HG02870 (cell line): ENCODE measurements around the gene GTF3C1.

Experiments used
- ATAC-seq: cut with Tn5 transposase; IDR thresholded peaks from one replicate; pipeline ENCODE4 v1.9.1; 2021; ENCODE audit warnings: mild to moderate bottlenecking, moderate library complexity; ENCODE audit not compliant: unreplicated experiment

GTF3C1 gene

DNA sequence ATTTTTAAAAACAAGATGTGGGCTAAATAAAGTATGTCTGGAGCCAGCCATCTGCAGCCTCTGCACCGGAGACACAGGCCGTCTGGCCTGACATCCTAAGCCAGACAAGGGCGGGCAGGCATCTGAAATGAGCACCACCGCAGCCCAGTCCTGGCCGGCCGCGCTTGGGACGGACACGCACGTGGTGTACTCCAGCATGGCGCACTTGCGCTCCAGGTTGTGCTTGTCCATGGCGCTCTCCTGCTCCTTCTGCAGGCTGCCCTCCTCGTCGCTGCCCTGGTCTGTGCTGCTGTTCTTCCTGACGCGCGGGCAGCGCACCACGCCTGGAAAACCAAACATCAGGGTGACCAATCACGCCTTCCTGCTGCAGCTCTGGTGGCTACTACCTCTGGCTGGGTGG lies 60.3 kb downstream of the GTF3C1 start:
- ATAC-seq, result no peak

DNA sequence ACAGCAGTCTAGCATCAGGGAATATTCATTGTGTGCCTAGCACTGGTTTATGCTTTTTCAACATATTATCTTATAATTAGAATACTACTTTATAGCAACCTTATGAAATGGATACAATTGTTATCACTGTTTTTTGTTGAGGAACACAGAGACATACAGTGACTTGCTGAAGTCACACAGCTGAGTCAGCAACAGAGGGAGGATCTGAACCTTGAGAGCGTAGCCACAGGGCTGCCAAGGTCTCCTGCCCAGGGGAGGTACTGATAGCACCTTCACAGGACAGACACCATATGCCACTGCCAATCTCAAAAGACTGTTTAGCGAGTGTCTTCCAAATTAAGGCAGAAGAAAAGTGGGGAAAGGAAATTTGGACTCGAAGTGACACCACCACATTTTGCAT lies 63.0 kb downstream of the GTF3C1 start:
- no peak for ATAC-seq

DNA sequence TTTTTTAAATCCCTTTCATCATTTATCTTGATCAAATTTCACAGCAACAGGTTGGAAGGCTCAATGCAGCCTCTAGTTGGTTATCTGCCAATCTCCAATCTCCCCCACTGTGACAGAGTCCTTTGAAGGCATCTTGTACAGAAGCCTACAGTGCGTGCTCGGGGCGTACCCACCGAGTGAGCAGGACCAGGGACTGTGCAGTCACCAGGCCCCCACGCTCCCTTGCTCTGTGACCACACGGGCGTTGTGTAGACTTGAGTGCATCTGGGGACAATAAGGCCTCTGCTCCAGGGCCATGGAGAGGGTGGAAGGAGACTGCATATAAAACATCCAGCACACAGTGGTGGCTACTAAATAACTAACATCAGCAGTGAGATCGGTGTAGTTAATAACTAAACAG lies 63.4 kb downstream of the GTF3C1 start:
- no peak for ATAC-seq

DNA sequence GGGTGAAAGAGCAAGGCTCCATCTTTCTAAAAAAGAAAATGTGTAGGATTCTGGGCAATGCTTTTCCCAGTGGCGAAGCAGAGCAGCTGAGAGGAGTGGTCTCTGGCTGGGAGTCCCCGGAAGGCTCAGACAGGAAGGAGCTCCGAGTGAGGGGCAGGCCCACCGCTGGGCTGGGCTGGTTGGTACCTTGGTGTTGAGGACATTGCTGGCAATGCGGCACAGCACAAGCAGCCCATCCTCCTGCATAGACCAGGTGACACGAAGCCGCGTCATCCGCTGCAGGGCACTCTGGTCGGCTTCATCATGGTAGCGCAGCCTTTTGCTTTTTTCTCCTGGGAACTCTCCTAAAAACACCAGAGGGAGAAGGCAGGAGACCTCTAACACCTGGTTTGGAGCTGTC lies 63.9 kb downstream of the GTF3C1 start:
- no peak for ATAC-seq

DNA sequence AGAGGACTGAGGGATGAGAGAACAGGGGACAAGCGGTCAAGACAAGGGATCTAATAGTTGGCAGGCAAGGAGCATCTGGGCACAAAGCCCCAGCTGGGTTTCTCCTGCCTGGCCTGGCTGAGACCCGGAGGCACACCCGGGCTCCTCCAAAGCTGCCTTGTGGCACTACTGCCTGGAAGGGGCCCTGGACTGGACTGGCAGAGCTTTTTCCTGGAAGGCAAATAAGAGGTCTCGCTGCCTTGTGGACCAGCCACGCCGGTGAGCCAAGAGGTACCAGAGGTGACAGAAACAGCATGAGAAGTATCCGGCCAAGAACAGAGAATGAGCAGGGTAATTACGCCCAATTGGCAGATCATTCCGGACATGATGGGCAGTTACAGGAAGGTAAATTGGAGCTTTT lies 64.6 kb downstream of the GTF3C1 start:
- no peak for ATAC-seq

DNA sequence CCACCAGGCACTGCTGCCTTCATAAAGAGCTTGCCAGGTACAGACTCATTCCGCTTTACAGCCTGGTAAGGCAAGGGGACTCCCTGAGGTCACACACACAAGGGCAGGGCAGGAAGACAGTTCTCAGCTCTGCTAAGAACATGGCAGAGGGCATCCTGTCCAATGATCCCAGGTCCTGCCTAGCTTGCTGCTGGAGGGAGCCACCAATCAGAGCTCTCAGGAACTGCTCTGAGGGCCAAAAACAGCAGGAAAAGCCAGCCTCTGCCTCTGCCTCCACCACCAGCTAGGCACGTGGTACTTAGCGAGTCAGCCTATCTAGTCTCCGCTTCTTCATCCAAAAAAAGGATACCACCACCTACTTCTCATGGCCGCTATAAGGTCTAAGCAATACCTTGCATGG lies 66.1 kb downstream of the GTF3C1 start:
- ATAC-seq, result no peak

DNA sequence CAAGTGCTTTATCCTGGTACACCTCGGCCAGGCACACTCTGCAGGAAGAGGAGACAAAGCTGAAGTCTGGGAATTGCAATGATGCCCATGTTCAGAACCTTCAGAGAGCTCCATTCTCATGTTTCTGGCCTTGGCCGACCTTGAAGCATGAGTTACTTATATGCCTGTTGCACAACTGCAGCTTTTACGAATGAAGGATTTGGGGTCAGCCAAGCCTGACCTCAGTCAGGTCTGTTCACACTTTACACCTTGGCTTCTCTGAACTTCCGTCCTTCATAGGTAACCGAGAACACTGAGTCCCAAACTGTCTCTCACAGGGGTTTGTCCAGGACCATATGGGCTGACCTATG lies 66.7 kb downstream of the GTF3C1 start:
- no peak for ATAC-seq

DNA sequence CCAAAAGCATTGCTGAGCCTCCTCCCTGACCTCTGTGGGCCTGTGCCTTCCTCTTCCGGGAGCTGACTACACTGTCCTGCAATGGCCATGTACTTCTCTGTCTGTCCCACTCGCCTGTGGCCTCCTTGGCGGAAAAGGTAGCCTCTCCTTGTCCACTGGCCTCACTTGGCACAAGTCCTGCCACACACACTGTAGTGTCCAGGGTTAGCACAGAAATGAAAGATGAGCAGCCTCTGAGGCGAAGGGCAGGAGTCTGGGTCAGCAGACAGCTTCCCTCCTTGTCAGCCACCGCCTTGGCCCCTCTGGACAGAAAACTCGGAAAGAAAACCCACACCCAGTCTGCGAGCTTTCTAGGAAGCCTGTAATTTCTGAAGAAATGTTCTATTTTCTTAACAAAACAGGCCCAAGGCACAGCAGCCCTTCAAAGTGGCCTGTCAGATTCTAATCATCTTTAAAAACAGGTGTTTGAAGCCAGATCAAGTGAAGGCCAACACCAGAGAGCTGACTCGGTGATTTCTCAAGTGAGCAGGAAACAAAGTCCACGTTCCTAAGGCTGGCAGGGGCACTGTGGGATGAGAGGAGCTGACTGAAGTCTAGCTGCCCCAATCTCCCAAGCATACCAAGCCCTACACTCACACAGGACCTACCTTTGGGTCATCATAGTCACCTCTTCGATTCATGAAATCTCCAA lies 67.2 kb downstream of the GTF3C1 start:
- no peak for ATAC-seq

DNA sequence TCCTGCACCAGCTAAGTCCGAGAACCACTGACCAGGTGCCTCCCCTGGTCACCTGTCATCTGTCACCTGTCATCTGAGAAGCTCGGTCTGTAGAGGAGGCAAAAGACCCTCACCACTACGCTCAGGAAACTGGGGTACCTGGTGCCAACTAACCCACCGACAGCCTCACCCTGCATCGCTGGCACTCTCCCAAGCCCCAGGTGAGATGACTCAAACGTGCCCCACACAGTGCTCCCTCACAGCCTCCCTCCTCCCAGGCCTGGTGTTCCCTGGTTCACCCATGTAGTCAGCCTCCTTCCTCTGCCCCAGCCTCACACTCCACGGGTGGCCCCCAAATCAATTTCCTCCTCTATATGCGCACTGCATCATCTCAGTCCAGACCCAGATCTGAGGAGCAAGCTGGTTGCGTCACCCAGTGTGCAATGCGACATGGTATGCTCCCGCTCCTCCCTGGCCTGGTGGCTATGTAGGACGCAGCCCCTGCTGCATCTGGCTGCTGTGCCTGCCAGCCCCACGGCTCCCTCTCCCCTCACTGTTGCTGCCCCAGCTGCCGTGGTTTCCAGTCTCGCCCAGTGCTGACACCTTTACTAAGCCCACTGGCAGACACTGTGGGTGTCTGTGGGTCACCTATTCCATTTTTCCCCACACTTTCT lies 68.3 kb downstream of the GTF3C1 start:
- no peak for ATAC-seq

DNA sequence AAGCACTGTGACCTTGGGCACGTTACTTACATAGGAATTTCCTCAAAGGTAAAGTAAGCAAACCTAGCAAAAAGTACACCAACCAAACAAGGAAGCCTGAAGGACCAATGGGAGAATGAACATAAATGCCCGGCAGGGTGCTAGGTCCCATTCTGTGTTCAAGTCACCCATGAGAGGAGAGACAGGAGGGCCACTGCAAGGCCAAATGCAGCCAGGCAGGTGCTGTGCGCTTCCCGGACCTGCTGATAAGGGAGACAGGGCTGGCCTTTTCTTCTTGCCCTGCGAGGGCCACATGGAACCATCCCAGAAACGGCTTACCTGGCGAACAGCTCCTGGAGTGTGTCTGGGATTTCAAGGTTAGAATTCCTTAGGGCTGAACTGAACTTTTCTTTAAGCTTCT lies 69.0 kb downstream of the GTF3C1 start:
- no peak for ATAC-seq

DNA sequence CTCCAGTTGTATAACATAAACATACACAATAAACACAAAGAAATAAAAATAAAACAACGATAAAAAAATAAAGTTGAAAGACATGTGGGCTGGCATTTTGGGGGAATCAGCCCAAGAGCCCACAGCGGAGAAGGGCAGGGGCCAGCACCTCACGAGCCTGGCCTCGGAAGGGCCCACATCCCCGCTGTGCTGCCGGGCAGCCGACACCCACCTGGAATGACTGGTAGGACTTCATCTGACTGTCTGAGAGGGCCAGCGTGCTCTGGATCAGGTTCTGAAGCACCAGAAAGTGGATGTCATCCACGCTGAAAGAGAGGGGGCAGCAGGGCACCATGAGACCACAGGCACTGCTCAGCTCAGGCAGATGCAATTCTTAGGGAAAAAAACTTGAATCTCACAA lies 73.5 kb downstream of the GTF3C1 start:
- no peak for ATAC-seq

DNA sequence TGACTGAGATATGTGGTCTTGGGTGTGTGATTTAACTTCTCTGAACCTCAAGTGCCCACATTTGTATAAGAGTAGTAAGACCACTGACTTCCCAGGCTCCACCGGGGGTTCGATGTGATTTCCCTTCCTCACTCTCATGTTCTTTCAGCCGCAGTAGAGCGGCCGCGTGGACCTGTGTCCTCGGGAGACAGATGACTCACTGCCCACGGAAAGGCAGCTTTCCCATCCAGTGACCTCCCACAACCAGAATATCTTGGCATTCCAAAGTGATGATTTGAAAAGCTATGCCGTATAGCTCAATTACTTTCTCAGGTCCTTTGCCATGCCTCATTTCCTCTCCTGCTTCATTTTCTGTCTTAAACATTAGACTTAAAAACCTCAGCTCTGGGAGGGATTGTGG lies 74.2 kb downstream of the GTF3C1 start:
- no peak for ATAC-seq

DNA sequence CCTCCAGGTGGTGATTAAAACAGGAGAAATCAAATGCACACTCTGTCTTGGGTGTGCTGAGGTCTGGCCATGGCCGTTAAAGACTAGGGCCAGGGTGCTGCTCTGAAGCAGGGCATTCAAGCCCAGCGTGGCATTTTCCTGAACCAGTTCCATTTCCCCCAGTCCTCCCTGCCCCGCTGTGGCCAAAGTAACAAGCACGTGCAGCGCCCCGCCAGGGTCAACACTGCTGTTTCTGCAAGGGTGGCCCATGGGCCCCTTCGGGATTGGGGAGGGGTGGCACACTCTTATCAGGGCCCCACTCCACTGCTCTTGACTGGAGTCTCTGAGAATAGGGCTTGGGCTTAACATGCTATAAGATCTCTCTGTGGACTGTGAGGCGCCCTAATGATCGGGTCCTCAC lies 74.8 kb downstream of the GTF3C1 start:
- no peak for ATAC-seq

DNA sequence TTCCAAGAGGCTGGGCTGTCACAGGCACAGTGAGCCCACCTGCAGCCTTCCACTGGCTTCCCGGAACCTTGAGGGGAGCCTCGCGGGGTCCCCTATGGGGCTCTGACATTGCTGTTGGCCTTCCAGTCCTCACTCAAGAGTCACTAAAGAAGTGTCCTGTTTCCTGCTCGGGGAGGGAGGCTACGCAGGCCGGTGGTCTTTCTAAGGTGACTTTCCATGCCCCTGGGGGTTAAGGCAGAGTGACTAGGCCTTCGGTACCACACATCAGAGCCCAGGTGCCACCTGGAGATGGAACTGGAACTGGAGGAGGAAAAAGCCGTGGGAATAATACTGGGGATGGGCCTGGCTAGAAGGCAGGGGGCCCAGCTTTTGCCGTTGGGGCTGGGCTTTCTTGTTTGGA lies 75.7 kb downstream of the GTF3C1 start:
- no peak for ATAC-seq

DNA sequence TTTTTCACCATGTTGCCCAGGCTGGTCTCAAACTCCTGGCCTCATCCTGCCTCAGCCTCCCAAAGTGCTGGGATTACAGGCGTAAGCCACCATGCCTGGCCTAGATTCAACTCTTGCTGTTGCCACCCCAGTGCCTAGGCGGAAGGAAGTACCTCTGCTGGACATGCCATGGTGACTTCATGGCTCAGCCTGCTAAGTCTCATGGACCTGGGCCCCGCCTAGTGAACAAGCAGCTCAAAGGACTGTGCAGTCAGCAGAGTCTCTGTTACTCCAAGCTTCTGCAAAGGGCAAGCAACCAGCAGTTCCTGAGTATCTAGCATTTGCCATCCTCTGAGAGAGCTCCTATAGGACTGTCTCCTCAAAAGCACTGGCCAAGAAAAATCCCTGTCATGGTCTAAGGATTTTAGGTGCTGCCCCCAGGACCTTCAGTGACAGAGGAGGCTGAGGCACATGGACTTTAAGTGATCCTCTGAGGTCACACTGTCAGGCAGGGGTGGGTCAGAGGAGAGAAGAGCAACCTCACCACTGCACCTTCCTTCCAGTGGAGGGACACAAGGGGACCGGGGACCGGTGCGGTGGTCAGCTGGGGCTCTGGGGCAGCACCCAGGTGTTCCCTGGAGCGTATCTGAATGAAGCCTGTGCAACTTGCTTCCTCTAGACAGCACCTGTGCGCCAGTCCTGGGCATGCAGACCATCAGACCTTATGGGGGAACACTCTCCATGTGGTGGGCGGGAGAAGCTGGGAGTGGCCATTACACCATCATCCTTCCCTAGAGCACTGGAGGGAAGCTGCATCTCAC lies 76.4 kb downstream of the GTF3C1 start:
- ATAC-seq, result no peak

DNA sequence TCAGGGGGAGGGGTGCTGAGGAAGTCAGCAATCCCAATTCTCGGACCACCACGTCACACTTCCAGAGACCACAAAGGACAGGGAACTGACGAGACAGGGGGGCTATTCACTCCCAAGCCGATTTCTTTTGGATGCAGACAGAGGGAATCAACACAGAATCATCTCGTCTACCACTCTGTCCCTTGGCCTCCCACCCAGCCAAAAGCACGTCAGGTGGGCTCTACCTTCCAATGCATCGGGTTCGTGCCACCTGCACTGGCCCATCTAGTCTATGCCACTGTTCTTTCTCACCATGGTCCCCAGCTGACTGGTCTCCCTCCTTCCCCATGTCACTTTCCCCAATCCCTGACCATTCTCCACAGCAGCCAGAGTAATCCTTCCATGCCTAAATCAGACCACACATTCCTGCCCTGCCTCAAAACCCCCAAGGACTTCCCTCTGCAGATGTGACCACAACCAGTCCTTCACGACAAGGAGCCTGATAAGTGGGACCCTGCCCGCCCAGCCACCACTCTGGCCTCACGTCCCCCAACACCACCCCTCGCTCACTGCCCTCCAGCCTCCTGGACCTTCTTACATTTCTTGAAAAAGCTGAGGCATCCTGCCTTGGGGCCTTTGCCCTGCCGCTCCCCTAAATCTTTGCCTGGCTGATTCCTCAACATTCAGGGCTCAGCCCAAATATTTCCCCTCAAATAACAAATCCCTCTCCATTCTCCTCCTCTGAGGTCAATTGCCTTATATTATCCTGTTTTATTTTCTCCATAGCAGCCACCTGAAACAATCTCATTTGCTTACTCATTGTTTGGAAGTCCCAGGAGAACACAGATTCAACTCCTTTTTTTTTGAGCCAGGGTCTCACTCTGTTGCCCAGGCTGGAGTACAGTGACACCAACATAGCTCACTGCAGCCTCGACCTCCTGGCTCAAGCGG lies 77.4 kb downstream of the GTF3C1 start:
- no peak for ATAC-seq

DNA sequence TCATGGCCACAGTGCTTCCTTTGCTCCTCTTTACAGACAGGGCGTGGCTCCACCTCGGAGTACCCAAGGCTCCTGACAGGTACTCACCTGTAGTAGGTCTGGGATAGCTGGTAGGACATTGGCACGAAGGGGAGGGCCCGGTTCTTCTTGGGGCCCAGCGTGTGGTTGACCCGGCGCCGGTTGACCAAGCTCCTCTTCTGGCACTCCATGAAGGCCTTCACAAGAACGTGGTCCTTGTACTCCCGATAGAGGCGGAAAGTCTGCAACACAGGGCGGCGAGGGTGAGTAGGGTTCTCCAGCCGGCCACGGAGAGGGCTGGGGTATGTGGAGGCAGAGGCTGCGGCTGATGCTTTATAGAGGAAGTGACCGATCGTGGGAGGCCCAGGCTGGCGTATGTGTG lies 78.1 kb downstream of the GTF3C1 start:
- no peak for ATAC-seq

DNA sequence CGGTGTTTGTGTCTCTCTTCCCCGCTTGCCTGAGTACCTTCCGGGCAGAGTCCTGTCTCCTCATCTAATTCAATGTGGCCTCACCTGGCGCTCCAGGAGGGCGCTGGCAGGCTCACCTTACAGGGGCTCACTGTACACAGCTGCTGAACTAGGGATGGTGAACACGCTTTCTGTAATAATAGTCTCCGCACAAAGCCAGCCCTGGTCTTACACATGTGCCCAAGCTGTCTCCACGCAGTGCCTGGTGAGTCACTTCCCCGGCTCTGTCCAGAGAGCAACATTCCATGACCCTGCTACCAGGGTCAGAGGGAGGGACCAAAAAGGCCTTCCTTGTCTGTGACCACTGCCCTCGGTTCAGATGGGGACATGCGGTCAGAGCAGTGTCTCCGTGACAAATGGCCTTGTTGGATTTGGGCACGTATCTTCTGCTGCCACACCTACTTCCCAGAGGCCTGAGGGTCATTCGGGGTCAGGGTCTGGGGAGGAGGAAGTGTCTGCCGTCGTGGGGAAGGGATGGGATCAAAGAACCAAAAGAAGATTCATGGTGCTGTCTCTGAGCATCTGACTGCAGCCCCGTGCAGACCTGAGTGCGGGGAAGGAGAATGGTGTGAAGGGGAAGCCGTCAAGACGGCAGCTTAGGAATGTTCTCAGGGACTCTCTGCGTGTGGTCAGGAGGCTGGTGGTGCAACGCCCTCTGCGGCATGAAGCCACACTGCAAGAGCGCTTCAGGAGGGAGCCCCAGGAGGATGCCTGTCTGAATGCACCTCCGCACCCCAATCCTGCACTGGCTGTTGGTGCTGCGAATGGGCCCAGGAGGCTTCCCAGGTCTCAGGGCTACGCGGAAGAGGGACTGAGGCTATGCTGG lies 78.9 kb downstream of the GTF3C1 start:
- ATAC-seq, result no peak

DNA sequence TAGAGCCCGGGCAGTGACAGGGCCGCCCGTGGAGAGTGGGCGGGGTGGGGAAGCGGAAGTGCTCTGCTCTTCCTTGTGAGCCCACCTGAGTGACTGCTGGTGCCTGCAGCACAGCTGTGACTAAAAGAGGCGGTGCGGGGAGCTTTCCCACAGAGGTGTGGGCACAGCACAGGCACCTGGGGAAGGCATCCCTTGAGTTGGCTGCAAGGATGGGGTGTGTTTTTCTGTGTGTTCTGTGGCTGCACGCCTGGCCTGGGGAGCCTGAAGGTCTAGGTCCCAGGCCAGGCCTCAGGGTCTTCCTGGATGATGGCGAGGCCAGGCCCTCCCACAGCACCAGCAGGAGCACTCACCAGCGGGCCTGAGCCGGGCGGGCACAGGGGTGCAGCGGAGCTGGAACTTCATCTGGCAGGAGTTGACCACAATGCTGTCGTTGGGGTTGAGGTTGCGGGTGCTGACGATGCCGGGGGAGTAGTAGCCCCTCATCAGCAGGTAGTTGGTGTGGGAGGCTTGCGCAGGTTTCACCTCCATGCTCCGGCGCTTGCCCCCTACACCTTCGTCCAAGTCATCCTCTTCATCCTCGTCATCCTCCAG lies 80.7 kb downstream of the GTF3C1 start:
- no peak for ATAC-seq

DNA sequence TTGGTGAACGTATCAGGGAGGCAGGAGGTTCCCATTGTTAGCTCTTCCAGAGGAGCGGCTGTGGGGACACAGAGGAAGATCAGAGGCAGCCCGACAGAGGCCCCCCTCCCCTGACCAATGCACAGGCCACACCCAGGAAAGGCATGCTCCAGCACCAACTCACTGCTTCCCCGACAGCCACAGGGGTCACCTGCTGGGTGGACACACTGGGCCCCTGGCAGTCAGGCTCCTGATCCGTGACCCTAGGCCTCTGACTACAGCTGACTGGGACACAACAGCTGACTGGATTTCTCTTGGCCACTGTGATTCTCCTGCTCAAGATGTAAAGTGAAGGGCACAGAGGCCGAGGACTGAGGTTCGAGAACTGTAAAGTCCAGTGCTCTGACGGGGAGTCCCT lies 84.2 kb downstream of the GTF3C1 start:
- ATAC-seq, result no peak
